ENCODE results near the gene GJA5.
"Not testable (repeated sequence)": the region's sequence is repeated elsewhere in the genome, so short reads cannot be mapped to it uniquely, and the experiment has no call there.

GJA5 gene

DNA sequence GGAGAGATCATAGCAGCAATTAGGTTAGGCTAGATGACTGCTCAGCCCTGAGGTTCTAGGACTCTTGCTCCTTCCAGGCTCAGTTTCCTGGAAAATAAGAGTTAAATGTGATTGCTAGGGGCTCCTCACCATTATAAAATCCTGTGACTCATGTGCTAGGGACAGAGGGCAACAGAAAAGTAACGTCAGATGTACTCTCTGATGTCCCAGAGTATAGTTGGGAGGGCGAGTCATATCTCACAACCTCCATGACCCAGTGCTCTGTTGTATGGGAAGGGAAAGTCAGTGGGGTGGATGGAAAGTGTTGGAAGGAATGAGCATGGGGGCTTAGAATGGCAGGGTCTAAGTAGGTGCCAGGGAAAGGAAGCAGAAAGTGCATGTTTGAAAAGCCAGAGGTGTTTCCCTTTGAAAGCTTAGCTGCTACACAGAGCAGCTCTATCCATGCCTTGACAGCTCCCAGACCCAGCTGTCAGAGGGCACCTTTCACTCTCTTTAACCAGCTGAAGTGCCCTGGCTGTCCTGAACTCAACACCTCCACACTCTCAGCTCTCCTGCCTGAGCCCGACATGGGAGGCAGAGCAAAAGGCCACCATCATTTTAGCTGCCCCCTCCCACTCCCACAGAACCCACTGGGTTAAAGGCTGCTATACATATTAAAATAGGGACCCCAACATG is 11.6 kb downstream of the GJA5 start:
- Histone ChIP-seq H3K9me3 (ENCODE audit: control insufficient read depth, insufficient read depth, low read depth, low read length) (no peaks in the 10 kb centered on the region), H3K36me3 (ENCODE audit: control insufficient read depth, insufficient read depth, low read length) (no peaks in the 10 kb centered on the region), H3K4me1 (ENCODE audit: control insufficient read depth, insufficient read depth, low read length) (peaks cover 15% of the 10 kb centered on the region; the same call in 1 of the 2 replicates), H3K27ac (ENCODE audit: low read depth, low read length) (no peak overlapping the region), H3K4me3 (ENCODE audit: low read depth, low read length) (no peak overlapping the region), H3K27me3 (ENCODE audit: control insufficient read depth, insufficient read depth, low read length) (no peaks in the 10 kb centered on the region), H3K9ac (ENCODE audit: low read length) (no peak overlapping the region)

DNA sequence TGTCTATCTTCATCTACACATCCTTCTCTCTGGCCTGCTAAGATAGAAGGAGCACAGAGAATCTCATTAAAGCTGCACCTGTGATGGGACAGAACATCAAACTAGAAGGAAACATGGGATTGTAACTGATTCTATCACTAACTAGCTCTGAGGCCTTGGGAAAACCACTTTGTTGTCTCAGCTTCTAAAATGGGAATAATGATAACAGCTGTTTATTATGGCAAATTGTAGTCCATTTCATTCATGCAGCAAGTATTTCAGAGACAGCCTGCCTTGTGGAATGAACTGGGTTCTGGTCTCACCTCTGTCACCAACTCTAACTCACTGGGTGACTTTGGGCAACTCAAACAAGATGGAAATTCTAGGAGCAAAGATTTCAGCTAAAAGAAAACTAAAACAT is 12.4 kb downstream of the GJA5 start:
- Histone ChIP-seq H3K4me1 (ENCODE audit: control insufficient read depth, insufficient read depth, low read length) (peaks cover 14% of the 10 kb centered on the region; the same call in 1 of the 2 replicates), H3K4me3 (ENCODE audit: low read depth, low read length) (no peak overlapping the region), H3K9ac (ENCODE audit: low read length) (no peak overlapping the region), H3K27me3 (ENCODE audit: control insufficient read depth, insufficient read depth, low read length) (no peaks in the 10 kb centered on the region), H3K36me3 (ENCODE audit: control insufficient read depth, insufficient read depth, low read length) (no peaks in the 10 kb centered on the region), H3K9me3 (ENCODE audit: control insufficient read depth, insufficient read depth, low read depth, low read length) (no peaks in the 10 kb centered on the region), H3K27ac (ENCODE audit: low read depth, low read length) (no peak overlapping the region)

DNA sequence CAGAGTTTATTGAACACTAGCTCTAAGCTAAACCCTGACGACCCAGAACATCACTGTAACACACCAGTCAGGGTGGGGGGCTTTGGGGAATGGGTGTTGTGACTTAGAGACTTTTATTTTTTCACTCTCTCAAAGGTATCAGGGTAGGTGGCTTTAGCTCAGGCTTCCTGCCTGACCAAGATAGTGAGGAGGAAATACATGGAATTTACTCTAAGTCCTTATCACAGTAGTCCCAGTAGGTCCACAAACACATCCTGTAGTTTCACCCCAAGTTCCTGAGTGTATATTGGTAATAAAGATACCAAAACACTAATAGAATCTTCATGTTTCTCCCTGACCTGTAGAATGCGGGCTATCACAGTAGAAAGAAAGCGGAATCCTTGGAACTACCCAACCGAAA is 15.1 kb downstream of the GJA5 start:
- H3K4me1 ChIP-seq (ENCODE audit: control insufficient read depth, insufficient read depth, low read length) = peaks cover 2% of the 10 kb centered on the region; the same call in 1 of the 2 replicates
- H3K9me3 ChIP-seq (ENCODE audit: control insufficient read depth, insufficient read depth, low read depth, low read length) = no peaks in the 10 kb centered on the region
- no peak overlapping the region for H3K4me3 ChIP-seq (ENCODE audit: low read depth, low read length)
- no peaks in the 10 kb centered on the region for H3K36me3 ChIP-seq (ENCODE audit: control insufficient read depth, insufficient read depth, low read length)
- H3K27ac ChIP-seq (ENCODE audit: low read depth, low read length) = no peak overlapping the region
- no peaks in the 10 kb centered on the region for H3K27me3 ChIP-seq (ENCODE audit: control insufficient read depth, insufficient read depth, low read length)
- H3K9ac ChIP-seq (ENCODE audit: low read length) = no peak overlapping the region

DNA sequence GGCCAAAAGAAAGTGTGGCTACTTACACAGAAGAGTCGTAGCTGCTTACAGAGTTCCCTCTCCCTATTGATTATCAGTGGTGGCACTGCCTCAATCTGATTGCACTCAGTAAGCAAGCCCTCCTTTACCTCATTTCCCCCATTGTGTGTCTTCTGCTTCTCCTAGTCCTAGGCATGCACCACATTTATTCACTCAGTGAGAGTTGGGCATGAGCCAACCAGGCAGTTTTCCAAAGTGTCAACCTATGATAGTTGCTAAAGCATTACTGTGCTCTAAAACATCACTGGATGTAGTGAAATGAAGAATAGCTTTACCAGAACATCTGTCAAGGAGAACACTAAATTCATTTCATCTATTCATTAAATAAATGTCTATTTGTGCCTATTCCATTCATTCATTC is 19.3 kb downstream of the GJA5 start:
- no peaks in the 10 kb centered on the region for H3K9me3 ChIP-seq (ENCODE audit: control insufficient read depth, insufficient read depth, low read depth, low read length)
- H3K27me3 ChIP-seq (ENCODE audit: control insufficient read depth, insufficient read depth, low read length) = no peaks in the 10 kb centered on the region
- no peak overlapping the region for H3K4me3 ChIP-seq (ENCODE audit: low read depth, low read length)
- no peak overlapping the region for H3K27ac ChIP-seq (ENCODE audit: low read depth, low read length)
- no peaks in the 10 kb centered on the region for H3K4me1 ChIP-seq (ENCODE audit: control insufficient read depth, insufficient read depth, low read length)
- H3K36me3 ChIP-seq (ENCODE audit: control insufficient read depth, insufficient read depth, low read length) = no peaks in the 10 kb centered on the region
- H3K9ac ChIP-seq (ENCODE audit: low read length) = no peak overlapping the region

DNA sequence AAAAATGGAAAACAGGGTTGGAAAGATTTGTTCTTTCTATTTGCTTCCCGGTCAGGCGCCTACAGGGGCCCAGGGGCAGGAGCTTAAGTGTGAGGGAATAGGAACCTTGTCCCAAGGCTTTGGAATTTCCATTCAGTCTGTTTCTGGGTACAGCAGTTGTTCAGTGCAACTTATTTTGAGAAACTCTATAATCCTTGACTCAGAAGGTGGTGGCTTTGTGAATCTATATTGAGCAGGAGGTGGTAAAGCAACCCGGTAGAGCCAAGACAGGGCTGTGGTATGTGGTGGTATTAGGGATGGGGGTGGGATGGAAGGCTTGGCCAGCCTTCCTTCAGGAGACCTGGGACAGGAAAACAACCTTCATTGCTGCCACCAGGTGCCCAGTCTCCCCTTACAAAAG is 20.0 kb downstream of the GJA5 start:
- Histone ChIP-seq H3K9me3 (ENCODE audit: control insufficient read depth, insufficient read depth, low read depth, low read length) (no peaks in the 10 kb centered on the region), H3K27me3 (ENCODE audit: control insufficient read depth, insufficient read depth, low read length) (no peaks in the 10 kb centered on the region), H3K36me3 (ENCODE audit: control insufficient read depth, insufficient read depth, low read length) (no peaks in the 10 kb centered on the region), H3K27ac (ENCODE audit: low read depth, low read length) (no peak overlapping the region), H3K4me1 (ENCODE audit: control insufficient read depth, insufficient read depth, low read length) (no peaks in the 10 kb centered on the region), H3K9ac (ENCODE audit: low read length) (no peak overlapping the region), H3K4me3 (ENCODE audit: low read depth, low read length) (no peak overlapping the region)

GRCh38 chr1:147738739-147739476 is 21.5 kb downstream of the GJA5 start:
- Histone ChIP-seq H3K4me3 (ENCODE audit: low read depth, low read length) (no peak overlapping the region), H3K27me3 (ENCODE audit: control insufficient read depth, insufficient read depth, low read length) (no peaks in the 10 kb centered on the region), H3K4me1 (ENCODE audit: control insufficient read depth, insufficient read depth, low read length) (0 out of 2 replicates have a peak, but pooled peaks cover 9% of the 10 kb centered on the region), H3K36me3 (ENCODE audit: control insufficient read depth, insufficient read depth, low read length) (no peaks in the 10 kb centered on the region), H3K27ac (ENCODE audit: low read depth, low read length) (no peak overlapping the region), H3K9me3 (ENCODE audit: control insufficient read depth, insufficient read depth, low read depth, low read length) (no peaks in the 10 kb centered on the region), H3K9ac (ENCODE audit: low read length) (no peak overlapping the region)

DNA sequence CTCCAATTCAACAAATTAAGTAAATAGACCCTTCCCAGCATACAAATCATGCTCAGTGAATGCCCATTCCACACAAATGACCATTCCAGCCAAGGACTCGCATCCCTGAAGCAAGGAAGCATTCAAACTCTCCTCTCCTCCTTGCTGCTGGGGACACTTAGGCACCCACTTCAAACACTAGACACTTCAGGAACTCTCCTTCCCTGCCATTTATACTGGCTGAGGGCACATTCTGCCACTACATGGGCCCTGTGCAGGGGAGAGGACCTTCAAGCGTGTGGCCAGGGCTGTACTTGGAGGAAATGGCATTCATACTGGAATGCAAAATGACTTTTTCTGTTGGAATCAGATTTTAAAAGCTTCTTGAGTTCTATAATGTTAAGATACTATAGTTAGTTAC is 22.3 kb downstream of the GJA5 start:
- H3K27ac ChIP-seq (ENCODE audit: low read depth, low read length) = no peak overlapping the region
- no peak overlapping the region for H3K4me3 ChIP-seq (ENCODE audit: low read depth, low read length)
- no peaks in the 10 kb centered on the region for H3K27me3 ChIP-seq (ENCODE audit: control insufficient read depth, insufficient read depth, low read length)
- H3K9me3 ChIP-seq (ENCODE audit: control insufficient read depth, insufficient read depth, low read depth, low read length) = no peaks in the 10 kb centered on the region
- H3K9ac ChIP-seq (ENCODE audit: low read length) = no peak overlapping the region
- 0 out of 2 replicates have a peak, but pooled peaks cover 9% of the 10 kb centered on the region for H3K4me1 ChIP-seq (ENCODE audit: control insufficient read depth, insufficient read depth, low read length)
- H3K36me3 ChIP-seq (ENCODE audit: control insufficient read depth, insufficient read depth, low read length) = no peaks in the 10 kb centered on the region

DNA sequence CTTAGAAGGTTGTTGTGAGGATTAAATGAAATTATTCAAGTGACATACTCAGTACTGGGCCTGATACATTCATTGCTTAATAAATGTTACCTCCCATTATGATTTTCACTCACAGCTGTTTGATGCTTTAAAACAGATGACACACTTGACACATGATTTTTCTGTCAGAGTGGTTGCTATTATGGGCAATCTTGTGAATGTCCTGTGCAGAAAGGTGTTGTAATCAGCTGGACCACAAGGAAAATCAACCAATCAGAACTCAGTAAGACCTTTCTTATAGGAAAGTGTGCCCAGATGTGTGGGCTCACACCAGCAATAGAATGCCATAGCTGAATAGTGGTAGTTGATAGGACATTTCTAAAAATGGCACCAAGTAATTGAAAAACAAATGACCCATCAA is 23.5 kb downstream of the GJA5 start:
- Histone ChIP-seq H3K27me3 (ENCODE audit: control insufficient read depth, insufficient read depth, low read length) (no peaks in the 10 kb centered on the region), H3K4me3 (ENCODE audit: low read depth, low read length) (no peak overlapping the region), H3K36me3 (ENCODE audit: control insufficient read depth, insufficient read depth, low read length) (no peaks in the 10 kb centered on the region)

DNA sequence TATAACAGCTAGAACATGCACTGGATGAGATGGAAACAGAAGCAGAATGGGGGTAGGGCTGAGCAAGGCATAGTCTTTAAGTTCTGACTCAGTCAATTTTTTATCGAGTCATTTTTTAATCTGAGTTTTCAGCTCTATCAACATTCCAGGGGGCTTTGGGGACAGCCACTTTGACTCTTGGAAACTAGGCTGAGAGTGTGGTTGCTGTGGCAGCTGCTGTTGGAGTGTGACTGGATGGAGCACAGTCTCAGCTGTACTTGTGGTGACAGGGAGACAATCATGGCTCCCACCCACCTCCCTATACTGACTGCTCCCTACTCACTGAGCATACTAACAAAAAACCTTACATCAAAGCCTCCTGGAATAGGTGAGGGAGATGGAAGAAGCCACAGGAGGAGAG is 25.0 kb downstream of the GJA5 start:
- no peaks in the 10 kb centered on the region for H3K9me3 ChIP-seq (ENCODE audit: control insufficient read depth, insufficient read depth, low read depth, low read length)
- H3K9ac ChIP-seq (ENCODE audit: low read length) = no peak overlapping the region
- 0 out of 2 replicates have a peak, but pooled peaks cover 9% of the 10 kb centered on the region for H3K4me1 ChIP-seq (ENCODE audit: control insufficient read depth, insufficient read depth, low read length)
- H3K27ac ChIP-seq (ENCODE audit: low read depth, low read length) = no peak overlapping the region
- H3K36me3 ChIP-seq (ENCODE audit: control insufficient read depth, insufficient read depth, low read length) = no peaks in the 10 kb centered on the region
- H3K4me3 ChIP-seq (ENCODE audit: low read depth, low read length) = no peak overlapping the region
- H3K27me3 ChIP-seq (ENCODE audit: control insufficient read depth, insufficient read depth, low read length) = no peaks in the 10 kb centered on the region

More for the DNA sequence above, 23.5 kb downstream of the GJA5 start:
- Histone ChIP-seq H3K27ac (ENCODE audit: low read depth, low read length) (no peak overlapping the region), H3K4me1 (ENCODE audit: control insufficient read depth, insufficient read depth, low read length) (0 out of 2 replicates have a peak, but pooled peaks cover 9% of the 10 kb centered on the region), H3K9ac (ENCODE audit: low read length) (no peak overlapping the region), H3K9me3 (ENCODE audit: control insufficient read depth, insufficient read depth, low read depth, low read length) (no peaks in the 10 kb centered on the region)

DNA sequence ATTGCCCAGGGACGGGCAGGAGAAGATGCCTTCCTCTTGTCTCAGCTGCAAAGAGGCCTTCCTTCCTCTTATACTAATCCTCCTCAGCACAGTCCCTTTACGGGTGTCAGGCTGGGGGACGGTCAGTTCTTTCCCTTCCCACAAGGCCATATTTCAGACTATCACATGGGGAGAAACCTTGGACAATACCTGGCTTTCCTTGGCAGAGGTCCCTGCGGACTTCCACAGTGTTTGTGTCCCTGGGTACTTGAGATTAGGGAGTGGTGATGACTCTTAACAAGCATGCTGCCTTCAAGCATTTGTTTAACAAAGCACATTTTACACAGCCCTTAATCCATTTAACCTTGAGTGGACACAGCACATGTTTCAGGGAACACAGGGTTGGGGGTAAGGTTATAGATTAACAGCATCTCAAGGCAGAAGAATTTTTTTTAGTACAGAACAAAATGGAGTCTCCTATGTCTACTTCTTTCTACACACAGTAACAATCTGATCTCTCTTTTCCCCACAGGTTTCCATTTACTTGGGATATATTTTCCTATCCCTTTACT is 26.0 kb downstream of the GJA5 start:
- H3K27ac ChIP-seq (ENCODE audit: low read depth, low read length); H3K36me3 ChIP-seq (ENCODE audit: control insufficient read depth, insufficient read depth, low read length); H3K27me3 ChIP-seq (ENCODE audit: control insufficient read depth, insufficient read depth, low read length); H3K9ac ChIP-seq (ENCODE audit: low read length); H3K4me1 ChIP-seq (ENCODE audit: control insufficient read depth, insufficient read depth, low read length); H3K9me3 ChIP-seq (ENCODE audit: control insufficient read depth, insufficient read depth, low read depth, low read length); H3K4me3 ChIP-seq (ENCODE audit: low read depth, low read length): not testable (repeated sequence)

DNA sequence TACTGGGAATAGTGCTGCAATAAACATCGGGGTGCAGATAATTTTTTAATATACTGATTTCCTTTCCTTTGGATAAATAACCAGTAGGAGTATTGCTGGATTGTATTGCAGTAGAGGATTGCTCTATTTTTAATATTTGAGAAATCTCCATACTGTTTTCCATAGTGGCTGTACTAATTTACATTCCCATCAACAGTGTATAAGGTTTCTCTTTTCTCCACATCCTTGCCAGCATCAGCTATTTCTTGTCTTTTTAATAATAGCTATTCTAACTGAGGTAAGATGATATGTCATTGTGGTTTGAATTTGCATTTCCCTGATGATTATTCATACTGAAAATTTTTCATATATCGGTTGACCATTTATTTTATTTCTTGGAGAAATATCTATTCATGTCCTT is 31.1 kb downstream of the GJA5 start:
- no peaks in the 10 kb centered on the region for H3K27me3 ChIP-seq (ENCODE audit: control insufficient read depth, insufficient read depth, low read length)
- H3K9ac ChIP-seq (ENCODE audit: low read length) = no peak overlapping the region
- no peak overlapping the region for H3K4me3 ChIP-seq (ENCODE audit: low read depth, low read length)
- H3K9me3 ChIP-seq (ENCODE audit: control insufficient read depth, insufficient read depth, low read depth, low read length) = no peaks in the 10 kb centered on the region
- H3K4me1 ChIP-seq (ENCODE audit: control insufficient read depth, insufficient read depth, low read length) = peaks cover 14% of the 10 kb centered on the region
- H3K27ac ChIP-seq (ENCODE audit: low read depth, low read length) = no peak overlapping the region
- H3K36me3 ChIP-seq (ENCODE audit: control insufficient read depth, insufficient read depth, low read length) = no peaks in the 10 kb centered on the region

Data from HUES6 (cell line).